Mesothelial cell of epicardium (in vitro differentiated cells): ENCODE measurements around the gene PKP1. TPM values are rescaled to one million over a fixed set of nuclear protein-coding genes. Genes with fewer than 3 reads are reported as not detected.

ENCODE experiments used
- DNase-seq, 2 experiments: peaks; one replicate each; pipeline ENCODE4 v3.0.0; 2021; ENCODE audit warnings: low spot score in 2 of 2; ENCODE audit not compliant: unreplicated experiment in 2 of 2
- H3K27ac Mint-ChIP-seq: 2 replicates; pipeline ENCODE4 v1.8.0; 2021; ENCODE audit warnings: mixed read lengths
- H3K27me3 Mint-ChIP-seq: 2 replicates; pipeline ENCODE4 v1.8.0; 2021; ENCODE audit warnings: low read depth, mixed read lengths
- H3K36me3 Mint-ChIP-seq: 2 replicates; pipeline ENCODE4 v1.8.0; 2021; ENCODE audit warnings: mixed read lengths
- H3K4me1 Mint-ChIP-seq: 2 replicates; pipeline ENCODE4 v1.8.0; 2021; ENCODE audit warnings: mixed read lengths
- H3K4me3 Mint-ChIP-seq: 2 replicates; pipeline ENCODE4 v1.8.0; 2021; ENCODE audit warnings: mild to moderate bottlenecking, moderate library complexity, mixed read lengths
- H3K9me3 Mint-ChIP-seq: 2 replicates; pipeline ENCODE4 v1.8.0; 2021; ENCODE audit warnings: mixed read lengths
- total RNA-seq: library from RNA; stranded (reverse); gene quantifications from 3 replicates; pipeline ENCODE4 v1.2.1, GENCODE V29; 2021
- TF ChIP-seq, protein P1 (sequence below): fragments of 200-600 bp; sonication (generic); IDR thresholded peaks from one replicate; pipeline ENCODE4 v1.5.0; 2021; ENCODE audit warnings: antibody characterized with exemption; ENCODE audit not compliant: unreplicated experiment

The PKP1 gene
- total RNA-seq, 1 donor from 2014 or later = 0.54 TPM

DNA sequence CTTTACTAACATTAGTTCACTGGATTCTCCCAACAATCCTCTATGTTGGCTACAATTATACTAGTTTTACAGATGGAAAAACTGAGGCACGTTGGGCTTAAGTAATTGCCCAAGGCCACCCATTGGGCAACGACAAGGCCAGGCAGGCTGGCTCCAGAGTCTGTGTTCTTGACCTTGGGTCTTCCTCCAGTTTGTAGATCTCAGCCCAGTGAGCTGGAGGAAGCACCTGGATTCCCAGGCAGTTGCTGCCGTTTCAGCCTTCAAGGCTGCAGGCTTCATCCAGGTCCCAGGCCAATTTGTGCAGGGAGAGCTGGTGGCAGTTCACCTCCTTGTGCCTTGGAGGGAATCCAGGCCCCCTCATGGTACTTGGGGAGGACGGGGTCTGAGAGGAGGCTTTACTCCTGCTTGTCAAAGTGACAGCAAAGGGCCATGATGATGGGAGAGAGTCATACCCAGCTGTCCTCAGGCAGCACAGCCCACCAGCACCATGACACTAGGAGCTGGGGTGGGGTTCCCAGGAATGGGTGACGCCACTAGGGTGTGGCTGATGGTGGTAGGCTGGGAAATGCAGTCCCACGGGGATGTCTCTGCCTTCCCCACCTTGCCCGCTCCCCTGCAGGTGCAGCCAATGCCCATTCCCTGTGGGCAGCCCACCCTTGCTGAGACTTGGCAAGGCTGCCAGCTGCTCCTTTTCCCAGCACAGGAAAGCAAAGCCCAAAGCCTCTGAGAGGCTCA is 27.1 kb downstream of the PKP1 start:
- Mint-ChIP-seq H3K9me3 (no peaks in the 10 kb centered on the region), H3K27me3 (peaks cover 9% of the 10 kb centered on the region), H3K4me3 (no peak overlapping the region), H3K27ac (no peak overlapping the region), H3K4me1 (peaks cover 16% of the 10 kb centered on the region), H3K36me3 (no peaks in the 10 kb centered on the region)
- TF ChIP-seq, protein P1, sequence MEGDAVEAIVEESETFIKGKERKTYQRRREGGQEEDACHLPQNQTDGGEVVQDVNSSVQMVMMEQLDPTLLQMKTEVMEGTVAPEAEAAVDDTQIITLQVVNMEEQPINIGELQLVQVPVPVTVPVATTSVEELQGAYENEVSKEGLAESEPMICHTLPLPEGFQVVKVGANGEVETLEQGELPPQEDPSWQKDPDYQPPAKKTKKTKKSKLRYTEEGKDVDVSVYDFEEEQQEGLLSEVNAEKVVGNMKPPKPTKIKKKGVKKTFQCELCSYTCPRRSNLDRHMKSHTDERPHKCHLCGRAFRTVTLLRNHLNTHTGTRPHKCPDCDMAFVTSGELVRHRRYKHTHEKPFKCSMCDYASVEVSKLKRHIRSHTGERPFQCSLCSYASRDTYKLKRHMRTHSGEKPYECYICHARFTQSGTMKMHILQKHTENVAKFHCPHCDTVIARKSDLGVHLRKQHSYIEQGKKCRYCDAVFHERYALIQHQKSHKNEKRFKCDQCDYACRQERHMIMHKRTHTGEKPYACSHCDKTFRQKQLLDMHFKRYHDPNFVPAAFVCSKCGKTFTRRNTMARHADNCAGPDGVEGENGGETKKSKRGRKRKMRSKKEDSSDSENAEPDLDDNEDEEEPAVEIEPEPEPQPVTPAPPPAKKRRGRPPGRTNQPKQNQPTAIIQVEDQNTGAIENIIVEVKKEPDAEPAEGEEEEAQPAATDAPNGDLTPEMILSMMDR = no peak
- no peak for DNase-seq

DNA sequence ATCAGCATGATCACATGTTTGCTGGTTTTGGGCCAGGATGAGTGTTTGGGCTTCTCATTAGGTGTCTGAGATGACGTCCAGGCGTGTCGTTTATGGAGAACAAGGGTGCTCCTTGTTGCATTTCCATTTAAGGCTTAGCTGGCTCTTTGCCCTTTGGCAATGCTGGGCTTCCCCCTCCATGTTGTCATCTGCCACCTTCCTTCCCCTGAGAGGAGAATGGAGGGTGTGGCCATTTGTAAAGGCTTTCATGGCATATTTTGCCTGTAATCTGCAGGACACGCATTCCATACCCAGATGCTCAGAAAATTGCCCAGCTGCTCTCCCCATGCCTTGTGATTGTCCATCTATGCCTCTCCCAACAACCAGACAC is 27.7 kb downstream of the PKP1 start:
- H3K27me3 Mint-ChIP-seq = peaks cover 8% of the 10 kb centered on the region
- DNase-seq = no peak
- H3K27ac Mint-ChIP-seq = no peak overlapping the region

DNA sequence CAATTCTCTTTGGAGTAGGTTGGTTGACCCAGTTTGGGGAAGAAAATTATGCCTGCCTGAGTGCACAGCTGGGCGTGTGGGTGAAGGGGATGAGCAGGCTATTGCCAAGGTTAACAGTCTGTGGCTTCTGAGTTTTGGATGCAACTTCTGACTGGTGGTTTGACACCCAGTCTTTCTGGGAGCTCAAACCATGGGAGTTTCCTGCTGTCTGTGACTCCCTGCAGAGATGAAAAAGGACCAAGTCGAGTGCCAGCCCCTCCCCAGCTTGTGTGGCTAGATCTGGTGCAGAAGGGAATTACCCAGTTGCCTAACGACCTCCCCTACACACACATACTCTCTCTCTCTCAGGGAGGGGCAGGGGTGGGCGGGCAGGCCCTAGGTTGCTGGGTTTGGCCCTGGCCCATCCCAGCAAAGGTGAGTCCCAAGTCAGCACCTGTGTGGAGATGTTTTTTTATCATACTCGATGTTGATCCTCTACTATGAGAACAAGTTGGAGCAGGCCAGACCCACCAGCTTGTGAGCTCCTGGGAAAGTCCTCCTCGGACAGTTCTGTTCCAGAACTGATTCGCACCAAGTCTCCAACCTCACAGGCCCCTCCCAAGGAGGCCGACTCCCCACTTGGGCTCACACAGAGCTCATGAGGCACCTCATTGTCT is 28.2 kb downstream of the PKP1 start:
- no peak overlapping the region for H3K27ac Mint-ChIP-seq
- no peaks in the 10 kb centered on the region for H3K36me3 Mint-ChIP-seq
- H3K4me3 Mint-ChIP-seq = no peak overlapping the region
- peaks cover 16% of the 10 kb centered on the region for H3K4me1 Mint-ChIP-seq
- TF ChIP-seq, protein P1 = no peak
- H3K9me3 Mint-ChIP-seq = no peaks in the 10 kb centered on the region
- peaks cover 8% of the 10 kb centered on the region for H3K27me3 Mint-ChIP-seq
- no peak for DNase-seq

More for the DNA sequence above, 27.7 kb downstream of the PKP1 start:
- peaks cover 16% of the 10 kb centered on the region for H3K4me1 Mint-ChIP-seq
- H3K36me3 Mint-ChIP-seq = no peaks in the 10 kb centered on the region
- no peaks in the 10 kb centered on the region for H3K9me3 Mint-ChIP-seq
- TF ChIP-seq, protein P1 = no peak
- H3K4me3 Mint-ChIP-seq = no peak overlapping the region

DNA sequence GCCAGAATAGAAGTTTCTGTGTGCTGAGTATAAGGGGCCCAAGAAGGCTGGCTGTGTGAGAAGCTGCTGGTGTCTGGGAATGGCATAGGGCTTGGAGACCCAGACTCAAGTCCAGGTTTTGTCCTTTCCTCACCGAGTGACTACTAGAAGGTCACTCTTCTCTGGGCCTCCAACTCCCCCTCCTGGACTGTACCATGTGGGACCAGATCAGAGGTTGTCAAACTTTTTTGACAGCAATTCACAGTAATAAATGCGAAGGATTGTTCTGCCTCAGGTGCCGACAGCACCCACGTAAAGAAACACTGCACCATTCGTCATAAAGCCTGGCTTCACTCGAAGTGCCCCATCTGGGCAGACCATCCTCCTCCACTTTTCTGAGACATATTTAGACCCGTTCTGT is 29.0 kb downstream of the PKP1 start:
- no peaks in the 10 kb centered on the region for H3K9me3 Mint-ChIP-seq
- TF ChIP-seq, protein P1 = no peak
- H3K36me3 Mint-ChIP-seq = no peaks in the 10 kb centered on the region
- H3K4me3 Mint-ChIP-seq = no peak overlapping the region
- no peak overlapping the region for H3K27ac Mint-ChIP-seq
- H3K4me1 Mint-ChIP-seq = peaks cover 16% of the 10 kb centered on the region
- no peak for DNase-seq
- H3K27me3 Mint-ChIP-seq = peaks cover 8% of the 10 kb centered on the region

DNA sequence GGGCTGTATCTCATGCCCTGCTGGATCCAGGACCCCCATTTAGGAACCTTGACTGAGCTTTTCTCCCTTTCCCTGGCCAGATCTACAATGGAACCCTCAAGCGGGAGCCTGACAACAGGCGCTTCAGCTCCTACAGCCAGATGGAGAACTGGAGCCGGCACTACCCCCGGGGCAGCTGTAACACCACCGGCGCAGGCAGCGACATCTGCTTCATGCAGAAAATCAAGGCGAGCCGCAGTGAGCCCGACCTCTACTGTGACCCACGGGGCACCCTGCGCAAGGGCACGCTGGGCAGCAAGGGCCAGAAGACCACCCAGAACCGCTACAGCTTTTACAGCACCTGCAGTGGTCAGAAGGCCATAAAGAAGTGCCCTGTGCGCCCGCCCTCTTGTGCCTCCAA is 29.8 kb downstream of the PKP1 start:
- TF ChIP-seq, protein P1 = no peak
- Mint-ChIP-seq H3K27ac (no peak overlapping the region), H3K36me3 (no peaks in the 10 kb centered on the region), H3K27me3 (peaks cover 8% of the 10 kb centered on the region), H3K4me3 (no peak overlapping the region), H3K4me1 (peaks cover 11% of the 10 kb centered on the region), H3K9me3 (no peaks in the 10 kb centered on the region)
- DNase-seq = no peak
